Activated B cell treated with CpG ODN at 0.5 μM for 24 hours (primary cell): Measurements from ENCODE around the gene LPIN1. TPM values are rescaled to one million over a fixed set of nuclear protein-coding genes. Genes with fewer than 3 reads are reported as not detected.

Experiments used
- ATAC-seq: fragments of 200-7000 bp; cut with Tn5 transposase; one replicate; pipeline ENCODE4 v1.10.0; 2021; ENCODE audit warnings: low read depth, mild to moderate bottlenecking, moderate library complexity
- CTCF ChIA-PET: fragments of 350-600 bp; sonication (Branson Sonifier 250); formaldehyde crosslinking; loops from one replicate; lab custom pipeline; 2021; ENCODE audit warnings: antibody characterized with exemption; lab: Charles Lee
- POLR2A ChIA-PET: fragments of 350-600 bp; sonication (Branson Sonifier 250); formaldehyde crosslinking; loops from one replicate; lab custom pipeline; 2021; ENCODE audit warnings: antibody characterized with exemption; lab: Charles Lee
- DNase-seq: peaks from one replicate; pipeline ENCODE4 v3.0.0; 2022
- H3K27ac Mint-ChIP-seq: one replicate; pipeline ENCODE4 v1.8.0; 2020; ENCODE audit warnings: mixed read lengths
- H3K27me3 Mint-ChIP-seq: one replicate; pipeline ENCODE4 v1.8.0; 2021; ENCODE audit warnings: mixed read lengths
- H3K36me3 Mint-ChIP-seq: one replicate; pipeline ENCODE4 v1.8.0; 2021; ENCODE audit warnings: low read depth, mixed read lengths
- H3K4me1 Mint-ChIP-seq: one replicate; pipeline ENCODE4 v1.8.0; 2021; ENCODE audit warnings: mixed read lengths
- H3K4me3 Mint-ChIP-seq: one replicate; pipeline ENCODE4 v1.8.0; 2020; ENCODE audit warnings: mild to moderate bottlenecking, mixed read lengths
- H3K9me3 Mint-ChIP-seq: one replicate; pipeline ENCODE4 v1.8.0; 2020; ENCODE audit warnings: mixed read lengths
- intact Hi-C: fragments of 100-400 bp; cut with micrococcal nuclease; formaldehyde crosslinking; loops from one replicate; pipeline ENCODE4 v1.15.1; 2024
- total RNA-seq: library from RNA; stranded (reverse); gene quantifications from 2 replicates; pipeline ENCODE4 v1.2.3, GENCODE V29; 2022
- TF ChIP-seq, protein P1 (sequence below): fragments of 200-600 bp; IDR thresholded peaks from one replicate; pipeline ENCODE4 v1.8.0; 2022; ENCODE audit warnings: antibody characterized with exemption, mild to moderate bottlenecking

LPIN1 gene
- total RNA-seq, 1 donor from 2014 or later = 74.3 TPM

DNA sequence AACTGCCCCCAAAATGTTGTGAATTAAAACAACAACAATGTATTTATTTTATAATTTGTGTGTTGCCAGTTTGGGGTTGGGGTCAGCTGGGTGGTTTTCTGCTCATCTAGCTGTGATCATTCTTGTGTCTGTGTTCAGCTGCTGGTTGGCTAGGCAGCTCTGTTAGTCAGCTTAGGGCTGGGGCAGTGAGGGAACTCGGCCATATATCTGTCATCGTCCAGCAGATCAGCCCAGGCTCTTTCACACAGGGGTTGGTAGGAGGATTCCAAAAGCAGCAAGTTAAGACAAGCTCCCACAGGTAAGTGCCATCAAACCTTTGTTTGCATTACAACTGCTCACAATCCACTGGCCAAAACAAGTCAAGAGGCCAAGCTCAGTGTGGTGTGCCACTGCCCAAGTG, 121.5 kb downstream of the LPIN1 start:
- DNase-seq (no peak), ATAC-seq (no peak)

DNA sequence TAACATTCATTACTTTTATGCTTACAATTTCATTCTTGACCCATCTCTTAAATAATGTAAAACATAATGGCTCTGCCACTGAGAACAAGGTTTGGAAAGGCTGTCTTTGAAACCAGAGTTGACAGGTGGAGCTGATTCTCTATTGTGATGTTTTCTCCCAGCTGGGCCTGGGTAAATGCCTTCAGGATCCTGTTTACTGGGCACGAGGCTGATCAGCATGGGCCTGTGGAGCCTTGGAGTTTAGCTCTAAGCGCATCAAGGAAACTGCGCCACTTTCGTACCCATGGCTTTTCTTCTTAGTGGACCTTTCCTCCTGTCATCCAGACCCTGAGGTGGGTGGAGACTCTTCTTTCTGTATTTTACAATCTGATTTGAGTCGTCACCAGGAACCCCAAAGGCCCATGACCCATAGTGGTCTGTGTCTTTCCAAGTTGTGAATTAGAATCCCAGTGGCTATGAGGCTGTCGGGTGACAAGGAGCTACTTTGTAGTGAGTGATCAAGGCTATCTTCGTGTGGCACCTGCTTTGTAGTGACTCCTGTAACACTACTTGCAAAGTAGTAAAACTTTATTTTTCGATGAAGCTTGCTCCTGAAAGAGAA, 123.1 kb downstream of the LPIN1 start:
- intact Hi-C loops = loop anchor here (5.0 to 10.0 kb wide), 2 partner anchors 78 to 135 kb away; no protein-coding TSS in a partner anchor
- POLR2A ChIA-PET = no interaction called here
- peaks cover 59% of the 10 kb centered on the region for H3K4me1 Mint-ChIP-seq
- H3K4me3 Mint-ChIP-seq = no peak overlapping the region
- no peaks in the 10 kb centered on the region for H3K36me3 Mint-ChIP-seq
- DNase-seq (no peak), ATAC-seq (no peak)
- no peaks in the 10 kb centered on the region for H3K9me3 Mint-ChIP-seq
- H3K27me3 Mint-ChIP-seq = no peaks in the 10 kb centered on the region
- H3K27ac Mint-ChIP-seq = no peak overlapping the region
- TF ChIP-seq, protein P1, sequence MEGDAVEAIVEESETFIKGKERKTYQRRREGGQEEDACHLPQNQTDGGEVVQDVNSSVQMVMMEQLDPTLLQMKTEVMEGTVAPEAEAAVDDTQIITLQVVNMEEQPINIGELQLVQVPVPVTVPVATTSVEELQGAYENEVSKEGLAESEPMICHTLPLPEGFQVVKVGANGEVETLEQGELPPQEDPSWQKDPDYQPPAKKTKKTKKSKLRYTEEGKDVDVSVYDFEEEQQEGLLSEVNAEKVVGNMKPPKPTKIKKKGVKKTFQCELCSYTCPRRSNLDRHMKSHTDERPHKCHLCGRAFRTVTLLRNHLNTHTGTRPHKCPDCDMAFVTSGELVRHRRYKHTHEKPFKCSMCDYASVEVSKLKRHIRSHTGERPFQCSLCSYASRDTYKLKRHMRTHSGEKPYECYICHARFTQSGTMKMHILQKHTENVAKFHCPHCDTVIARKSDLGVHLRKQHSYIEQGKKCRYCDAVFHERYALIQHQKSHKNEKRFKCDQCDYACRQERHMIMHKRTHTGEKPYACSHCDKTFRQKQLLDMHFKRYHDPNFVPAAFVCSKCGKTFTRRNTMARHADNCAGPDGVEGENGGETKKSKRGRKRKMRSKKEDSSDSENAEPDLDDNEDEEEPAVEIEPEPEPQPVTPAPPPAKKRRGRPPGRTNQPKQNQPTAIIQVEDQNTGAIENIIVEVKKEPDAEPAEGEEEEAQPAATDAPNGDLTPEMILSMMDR = no peak
- CTCF ChIA-PET = interaction anchor here (0.8 to 1.3 kb wide), 2 partner anchors 39 to 851 kb away, joined by 3 to 5 read pairs; no protein-coding TSS in a partner anchor

More for the DNA sequence above, 121.5 kb downstream of the LPIN1 start:
- TF ChIP-seq, protein P1 = no peak
- no peaks in the 10 kb centered on the region for H3K27me3 Mint-ChIP-seq
- POLR2A ChIA-PET = no interaction called here
- CTCF ChIA-PET = interaction anchor here (1.2 to 1.5 kb wide), 2 partner anchors 848 to 1063 kb away, joined by 3 to 4 read pairs; no protein-coding TSS in a partner anchor
- H3K27ac Mint-ChIP-seq = no peak overlapping the region
- no peaks in the 10 kb centered on the region for H3K36me3 Mint-ChIP-seq
- intact Hi-C loops = loop anchor here (5.0 to 10.0 kb wide), 2 partner anchors 79 to 137 kb away; no protein-coding TSS in a partner anchor
- H3K4me3 Mint-ChIP-seq = no peak overlapping the region
- H3K9me3 Mint-ChIP-seq = no peaks in the 10 kb centered on the region
- peaks cover 70% of the 10 kb centered on the region for H3K4me1 Mint-ChIP-seq

DNA sequence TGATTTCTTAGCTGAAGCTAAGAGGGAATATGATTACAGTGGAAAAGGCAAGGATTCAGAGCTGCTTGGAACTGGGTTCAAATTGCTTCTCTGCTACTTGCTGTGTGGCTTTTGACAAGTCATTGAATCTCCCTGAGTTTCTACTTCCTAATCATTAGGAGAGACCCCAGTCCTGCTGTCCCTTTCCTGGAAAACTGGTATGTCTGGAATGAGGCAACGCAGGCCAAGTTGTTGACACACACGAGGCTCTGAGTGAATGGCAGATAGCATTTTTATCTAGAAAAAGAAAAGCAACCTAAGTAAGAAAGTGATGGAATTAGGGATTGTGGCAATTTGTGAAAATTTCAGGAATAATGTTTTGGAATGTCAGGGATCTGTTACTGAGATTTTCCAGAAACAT, 123.6 kb downstream of the LPIN1 start:
- no peak for ATAC-seq
- intact Hi-C loops = no loop called here
- no peaks in the 10 kb centered on the region for H3K36me3 Mint-ChIP-seq
- DNase-seq = no peak
- TF ChIP-seq, protein P1 = no peak
- H3K4me3 Mint-ChIP-seq = no peak overlapping the region
- peaks cover 54% of the 10 kb centered on the region for H3K4me1 Mint-ChIP-seq
- CTCF ChIA-PET = interaction anchor here (0.8 to 1.3 kb wide), 2 partner anchors 40 to 850 kb away, joined by 3 to 5 read pairs; no protein-coding TSS in a partner anchor
- no peaks in the 10 kb centered on the region for H3K9me3 Mint-ChIP-seq
- POLR2A ChIA-PET = no interaction called here
- no peak overlapping the region for H3K27ac Mint-ChIP-seq
- no peaks in the 10 kb centered on the region for H3K27me3 Mint-ChIP-seq

DNA sequence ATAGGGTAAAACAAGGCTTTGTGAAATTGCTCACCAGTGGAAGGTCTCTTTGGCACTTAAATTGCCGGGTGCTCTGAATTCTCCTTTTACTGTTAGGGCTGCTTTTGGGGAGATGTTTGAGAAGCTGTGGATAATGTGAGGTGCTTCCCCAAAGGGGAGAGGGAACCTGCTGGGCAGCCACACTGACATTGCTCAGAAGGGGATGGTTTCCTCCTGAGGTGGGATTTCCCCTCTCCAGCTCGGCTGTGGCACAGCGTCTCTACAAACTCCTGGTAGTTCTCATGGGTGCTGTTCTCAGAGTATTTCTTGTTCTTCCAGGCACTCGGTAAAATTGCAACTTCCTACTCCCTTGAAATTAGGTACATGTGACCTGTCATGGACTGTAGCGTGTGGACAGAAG, 124.2 kb downstream of the LPIN1 start:
- H3K27ac Mint-ChIP-seq = no peak overlapping the region
- no peak for ATAC-seq
- H3K9me3 Mint-ChIP-seq = no peaks in the 10 kb centered on the region
- peaks cover 48% of the 10 kb centered on the region for H3K4me1 Mint-ChIP-seq
- ChIA-PET POLR2A (no interaction called here), CTCF (interaction anchor here (1.3 kb wide), 1 partner anchor 40 kb away, joined by 5 read pairs; no protein-coding TSS in a partner anchor)
- DNase-seq = no peak
- TF ChIP-seq, protein P1 = no peak
- no peaks in the 10 kb centered on the region for H3K27me3 Mint-ChIP-seq
- no peak overlapping the region for H3K4me3 Mint-ChIP-seq
- intact Hi-C loops = no loop called here
- no peaks in the 10 kb centered on the region for H3K36me3 Mint-ChIP-seq

DNA sequence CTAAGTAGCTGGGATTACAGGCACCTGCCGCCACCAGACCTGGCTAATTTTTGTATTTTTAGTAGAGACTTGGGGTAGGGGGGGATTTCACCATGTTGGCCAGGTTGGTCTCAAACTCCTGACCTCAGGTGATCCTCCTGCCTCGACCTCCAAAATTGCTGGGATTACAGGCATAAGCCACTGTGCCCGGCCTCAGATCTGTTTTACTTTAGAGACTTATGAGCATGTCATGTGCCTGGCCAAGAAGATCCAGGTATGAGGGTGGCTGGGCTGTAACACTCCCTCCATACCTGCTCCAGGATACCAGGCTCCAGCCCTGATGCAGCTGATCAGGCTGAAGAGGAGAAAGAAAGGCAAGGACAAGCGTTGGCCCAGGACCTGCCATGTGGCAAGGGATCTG, 125.0 kb downstream of the LPIN1 start:
- Mint-ChIP-seq H3K4me1 (peaks cover 40% of the 10 kb centered on the region), H3K9me3 (no peaks in the 10 kb centered on the region), H3K36me3 (no peaks in the 10 kb centered on the region), H3K27ac (no peak overlapping the region), H3K27me3 (no peaks in the 10 kb centered on the region), H3K4me3 (no peak overlapping the region)
- POLR2A ChIA-PET = no interaction called here
- CTCF ChIA-PET = no interaction called here
- intact Hi-C loops = no loop called here
- DNase-seq = no peak
- TF ChIP-seq, protein P1 = no peak
- ATAC-seq = no peak
